Cerebellar nuclear complex (tissue), 1 donor: ENCODE measurements around the gene MON2.
A peak's percentile ranks its signal among the peaks of the same experiment; 100 is the strongest.

Source experiments
- DNase-seq, 2 experiments: peaks; one replicate each; lab custom pipeline; 2025; lab: John Stamatoyannopoulos, UW

Gene MON2

DNA sequence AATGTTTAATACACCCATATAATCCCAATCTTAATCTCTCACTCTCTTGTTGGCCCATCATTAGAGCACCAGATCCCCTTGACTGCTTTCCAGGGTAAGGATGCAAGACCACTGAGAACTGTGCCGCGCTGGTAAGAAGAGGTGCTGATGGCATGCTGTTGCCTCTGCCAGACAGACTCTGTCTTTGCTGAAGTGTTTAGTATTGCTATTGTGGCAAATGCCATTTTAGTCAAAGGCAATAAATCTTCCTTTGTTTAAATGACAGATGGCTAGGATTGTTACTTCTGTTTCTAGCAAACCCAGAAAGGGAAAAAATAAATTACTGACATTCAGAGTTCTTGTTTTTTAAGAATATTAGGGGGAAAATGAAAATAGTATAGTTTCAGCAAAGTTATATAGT is 152.3 kb downstream of the MON2 start:
- no peak for DNase-seq

DNA sequence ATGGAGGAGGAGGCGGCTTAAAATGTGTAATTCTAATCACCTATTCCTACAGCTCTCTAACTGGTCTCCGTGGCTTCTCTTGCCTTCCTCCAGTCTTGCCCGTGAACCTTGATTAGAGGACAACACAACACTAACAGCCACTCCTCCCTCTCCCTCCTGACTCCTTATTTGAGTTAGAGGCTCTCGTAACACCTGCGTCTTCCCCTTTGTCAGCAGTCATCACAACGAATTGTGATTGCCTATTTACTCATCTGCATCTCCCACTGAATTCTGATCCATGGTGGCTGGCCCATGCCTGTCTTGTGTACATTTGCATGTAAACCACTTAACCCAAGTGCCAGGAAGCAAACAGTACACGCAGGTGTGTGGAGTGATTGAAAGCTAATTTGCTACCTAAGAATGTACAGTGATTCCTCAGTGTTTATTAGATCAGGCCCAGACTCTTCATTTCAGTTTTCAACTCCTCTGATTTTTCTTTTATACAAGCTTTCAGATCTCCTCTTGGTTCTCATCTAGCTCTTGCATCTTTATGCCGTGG is 154.5 kb downstream of the MON2 start:
- no peak for DNase-seq

DNA sequence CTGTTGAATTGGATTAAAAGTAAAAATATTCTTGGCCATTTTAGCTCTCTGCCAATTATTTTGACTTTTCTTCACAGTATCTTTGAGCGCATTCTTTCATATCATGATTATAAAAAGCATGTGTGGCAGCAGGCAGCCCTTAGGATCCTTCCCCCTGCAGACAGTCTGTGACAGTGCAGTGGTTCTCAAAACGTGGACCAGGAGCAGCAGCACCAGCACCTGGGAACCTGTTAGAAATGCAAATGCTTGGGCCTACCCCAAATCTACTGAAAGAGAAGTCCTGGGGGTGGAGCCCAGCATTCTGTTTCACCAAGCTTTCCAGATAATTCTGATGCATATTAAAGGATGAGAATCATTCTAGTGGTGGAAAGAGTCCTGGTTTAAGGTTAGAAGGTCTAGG is 155.6 kb downstream of the MON2 start:
- no peak for DNase-seq

DNA sequence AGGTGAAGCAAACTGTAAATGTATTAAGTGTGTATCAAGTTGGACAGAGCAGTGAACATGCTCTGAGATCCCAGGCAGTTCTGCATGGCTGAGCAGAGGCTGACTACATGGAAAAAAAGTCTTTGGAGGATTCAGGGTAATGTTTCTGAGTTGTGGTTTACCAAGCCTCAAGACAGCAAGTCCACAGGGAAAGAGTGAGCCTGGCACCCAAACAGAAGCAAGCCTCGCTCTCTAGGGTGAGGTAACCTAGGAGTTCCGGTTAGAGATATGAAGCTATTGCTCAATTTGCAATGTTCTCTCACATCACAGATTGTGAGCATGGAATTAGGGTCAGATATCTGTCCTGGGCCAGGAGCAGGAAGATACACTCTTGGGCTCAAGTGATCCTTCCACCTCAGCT is 158.6 kb downstream of the MON2 start:
- DNase-seq, result no peak

DNA sequence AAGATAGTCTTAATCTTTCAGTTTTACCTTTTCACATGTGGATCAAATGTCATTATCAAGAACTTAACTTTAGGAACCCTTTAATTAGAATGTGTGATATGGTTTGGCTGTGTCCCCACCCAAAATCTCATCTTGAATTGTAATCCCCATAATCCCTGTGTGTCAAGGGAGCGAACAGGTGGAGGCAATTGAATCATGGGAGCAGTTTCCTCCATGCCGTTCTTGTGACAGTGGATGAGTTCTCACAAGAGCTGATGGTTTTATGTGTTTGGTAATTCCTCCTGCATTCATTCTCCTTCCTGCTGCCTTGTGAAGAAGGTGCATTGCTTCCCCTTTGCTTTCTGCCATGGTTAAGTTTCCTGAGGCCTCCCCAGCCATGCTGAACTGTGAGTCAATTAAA is 160.6 kb downstream of the MON2 start:
- no peak for DNase-seq

DNA sequence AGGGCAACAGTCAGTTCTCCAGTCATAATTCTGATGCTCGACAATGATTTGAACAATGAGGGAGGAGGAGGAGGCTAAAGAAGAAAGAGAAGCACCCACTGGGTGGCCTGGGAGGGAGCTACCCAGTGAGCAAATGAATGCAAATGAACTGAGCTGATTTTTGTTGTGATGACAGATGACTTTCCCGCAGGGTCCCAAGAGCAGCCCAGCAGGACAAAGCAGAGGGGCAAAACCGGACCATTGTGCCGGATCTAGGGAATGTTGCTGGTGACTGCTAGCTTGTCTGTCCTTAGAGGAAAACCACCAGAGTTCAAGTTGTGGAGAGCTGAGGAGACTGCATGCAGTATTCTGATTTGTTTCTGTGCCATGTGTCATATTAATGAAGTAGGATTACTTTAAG is 162.8 kb downstream of the MON2 start:
- no peak for DNase-seq

DNA sequence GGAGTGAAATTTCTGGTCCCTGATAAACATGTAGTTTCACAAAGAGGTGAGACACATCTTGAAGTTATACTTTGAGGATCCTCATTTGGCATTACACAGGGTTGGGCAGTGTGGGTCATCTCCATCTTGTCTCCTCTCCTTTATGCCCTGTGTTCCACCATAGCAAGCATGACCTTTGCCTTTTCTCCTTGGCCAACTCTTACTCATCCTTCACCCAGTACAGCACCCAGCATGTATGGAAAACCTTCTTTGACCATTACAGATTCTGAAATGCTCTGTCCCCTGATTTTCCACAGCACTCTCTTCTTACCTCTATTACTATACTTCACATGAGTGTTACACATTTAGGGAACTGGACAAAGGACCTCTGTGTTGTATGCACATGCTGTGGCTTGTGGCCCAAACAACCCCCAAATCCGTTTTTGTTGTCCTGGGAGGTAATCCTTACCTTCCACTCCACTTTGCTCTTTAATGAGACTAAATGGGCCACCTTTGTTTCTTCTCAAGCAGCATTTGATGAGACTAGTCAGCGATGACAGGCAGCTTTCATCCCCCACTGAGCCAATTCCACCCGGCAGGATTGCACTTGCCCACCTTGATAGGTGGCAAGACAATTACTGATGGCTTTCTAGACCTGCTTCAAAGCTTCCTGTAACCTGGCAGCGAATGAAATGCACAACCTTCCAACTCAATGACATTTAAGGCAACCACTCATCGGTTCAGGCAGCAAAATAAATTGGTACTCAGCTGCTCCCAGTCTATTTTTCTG is 163.5 kb downstream of the MON2 start:
- DNase-seq, result no peak

DNA sequence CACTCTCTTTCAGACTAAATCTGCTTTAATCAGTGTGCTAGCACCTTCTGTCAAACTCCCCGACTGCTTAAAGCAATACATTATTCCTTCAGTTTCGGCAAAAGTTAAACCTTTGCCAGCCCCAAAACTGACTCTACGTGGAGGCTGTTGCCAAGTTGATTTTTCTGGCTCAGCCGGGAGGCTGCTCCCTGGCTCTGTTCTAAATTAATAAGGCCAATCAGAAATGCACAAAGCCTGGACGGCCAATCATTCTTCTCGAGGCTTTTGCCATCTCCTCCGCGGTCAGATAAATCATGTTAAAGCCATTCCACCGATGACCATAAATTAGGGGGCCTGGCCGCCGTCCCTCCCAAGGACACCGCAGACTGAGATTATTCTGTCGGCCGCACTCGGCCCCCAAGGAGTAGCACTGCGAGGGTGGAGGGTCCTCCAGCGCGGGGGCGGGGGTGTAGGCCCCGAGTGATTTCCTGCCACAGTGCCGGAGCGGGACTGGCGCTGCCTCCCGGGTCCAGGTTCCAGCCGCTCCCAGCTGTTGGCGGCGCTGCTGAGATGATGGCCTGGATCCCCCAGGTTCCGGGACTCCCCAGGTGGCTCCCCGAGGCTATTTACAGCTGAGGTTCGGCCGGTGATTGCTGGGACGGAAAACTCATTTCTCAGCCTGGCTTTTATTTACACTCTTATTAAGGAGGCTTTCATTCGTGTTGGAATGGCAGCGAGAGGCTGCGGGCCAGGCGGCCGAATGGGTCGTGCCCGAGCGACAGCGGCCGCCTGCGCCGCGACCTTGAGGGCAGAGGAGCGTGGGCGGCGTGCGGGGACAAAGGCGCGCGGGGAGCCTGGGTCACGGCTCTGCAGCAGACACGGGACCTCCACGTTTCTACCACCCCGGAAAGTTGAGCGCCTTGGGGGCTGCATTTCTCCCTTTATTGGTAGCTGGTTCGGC is 165.1 kb downstream of the MON2 start:
- peak; percentile 28 to 79 for DNase-seq

DNA sequence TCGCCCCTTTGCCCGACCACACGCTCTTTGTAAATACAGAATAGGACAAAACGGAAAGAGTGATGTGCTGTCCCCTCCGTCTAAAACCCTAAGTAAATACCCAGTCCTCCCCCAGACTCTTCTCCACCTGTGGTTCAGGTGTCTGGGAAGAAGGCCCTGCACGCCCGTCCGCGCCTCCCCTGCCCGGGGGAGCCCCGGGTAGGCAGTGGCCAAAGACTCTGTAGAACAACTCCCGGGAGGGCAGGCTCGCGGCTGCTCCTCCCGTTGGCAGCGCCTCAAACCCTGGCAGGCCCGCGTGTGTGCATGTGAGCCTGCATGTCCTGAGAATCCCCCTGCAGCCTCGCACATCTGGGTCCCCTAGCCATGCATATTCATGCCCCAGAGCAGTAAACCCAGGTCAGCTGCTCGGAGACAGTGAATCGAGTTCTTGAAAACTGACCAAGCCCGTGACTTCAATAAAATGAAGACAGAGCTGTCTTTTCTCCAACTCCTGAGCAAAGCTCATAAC is 165.8 kb downstream of the MON2 start:
- no peak for DNase-seq

DNA sequence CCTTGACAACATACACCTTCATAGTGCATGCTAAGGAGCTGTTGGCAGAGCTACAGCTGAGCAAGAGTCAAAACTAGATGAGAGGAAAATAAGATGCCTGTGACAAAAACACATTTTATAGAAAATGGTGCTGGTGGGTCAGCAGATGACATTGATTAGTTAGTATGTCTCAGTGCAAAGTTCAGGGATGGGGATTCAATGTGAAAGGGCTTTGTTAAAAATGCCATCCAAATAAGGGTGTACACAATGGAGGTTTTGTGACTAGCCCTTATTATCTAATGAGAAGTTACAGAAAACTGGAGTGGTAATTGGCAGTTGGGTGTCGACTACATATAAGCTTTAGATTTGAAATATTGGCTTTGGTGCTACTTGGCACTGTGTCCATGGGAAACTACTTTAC is 169.0 kb downstream of the MON2 start:
- DNase-seq, result no peak

DNA sequence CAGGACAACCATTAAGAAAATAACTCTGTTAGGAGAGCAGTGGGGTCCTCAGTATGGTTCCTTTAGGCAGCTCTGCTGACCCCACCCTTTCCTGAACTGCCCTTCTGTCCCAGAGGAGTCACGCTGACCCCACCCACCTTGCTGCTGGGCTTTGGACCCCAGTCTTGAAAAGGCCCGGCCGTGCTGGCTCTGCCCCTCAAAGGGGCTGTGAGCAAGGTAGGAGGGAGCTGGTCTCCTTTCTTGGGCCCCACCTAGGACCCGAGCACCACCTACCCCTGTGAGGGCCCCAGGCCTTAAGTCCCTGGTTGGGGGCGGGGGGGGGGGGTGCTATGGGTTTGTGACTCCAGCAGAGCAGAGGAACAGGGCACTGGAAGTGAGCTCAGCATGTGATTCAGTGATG is 171.1 kb downstream of the MON2 start:
- no peak for DNase-seq

DNA sequence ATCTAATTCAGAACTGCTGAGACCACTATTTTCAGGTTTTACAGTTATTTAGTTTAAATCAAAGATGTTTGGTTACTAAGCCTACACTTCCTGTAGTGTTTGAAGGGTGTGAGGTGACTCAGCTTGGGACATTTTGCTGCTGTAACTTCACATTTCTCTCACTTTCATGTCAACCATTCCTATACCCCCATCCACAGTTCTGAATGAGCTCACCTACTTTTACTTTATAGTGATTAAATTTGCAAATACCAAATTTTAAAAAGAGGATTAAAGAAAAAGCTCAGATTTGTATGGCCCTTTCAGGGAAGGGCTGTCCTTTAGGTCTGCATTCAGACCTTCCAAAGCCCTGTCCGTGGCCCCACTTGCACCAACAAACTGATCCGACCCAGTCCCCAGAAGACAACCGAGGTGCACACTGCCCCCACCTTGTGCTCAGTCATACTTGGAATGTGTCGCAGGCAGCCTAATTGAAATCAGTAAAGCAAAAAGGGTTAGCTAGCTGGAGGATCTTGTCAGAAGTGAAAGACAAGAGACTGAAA is 174.4 kb downstream of the MON2 start:
- no peak for DNase-seq

DNA sequence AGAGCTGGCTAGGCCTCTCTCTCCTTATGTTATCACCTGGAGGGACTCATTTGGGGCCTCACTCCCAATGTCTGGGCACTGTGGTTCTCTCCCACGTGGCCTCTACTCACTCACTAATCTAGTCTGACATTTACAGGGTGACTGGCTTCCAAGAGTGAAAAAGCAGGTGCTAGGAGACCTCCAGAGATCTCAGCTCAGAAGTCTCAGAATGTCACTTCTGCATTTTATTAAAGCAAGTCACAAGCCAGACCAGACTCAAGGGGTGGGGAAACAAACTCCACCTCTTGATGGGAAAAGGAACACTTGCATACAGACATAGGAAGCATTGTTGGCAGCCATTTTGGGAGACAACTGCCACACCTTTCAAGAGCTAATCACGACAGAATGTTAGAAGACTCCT is 175.9 kb downstream of the MON2 start:
- DNase-seq, result no peak

DNA sequence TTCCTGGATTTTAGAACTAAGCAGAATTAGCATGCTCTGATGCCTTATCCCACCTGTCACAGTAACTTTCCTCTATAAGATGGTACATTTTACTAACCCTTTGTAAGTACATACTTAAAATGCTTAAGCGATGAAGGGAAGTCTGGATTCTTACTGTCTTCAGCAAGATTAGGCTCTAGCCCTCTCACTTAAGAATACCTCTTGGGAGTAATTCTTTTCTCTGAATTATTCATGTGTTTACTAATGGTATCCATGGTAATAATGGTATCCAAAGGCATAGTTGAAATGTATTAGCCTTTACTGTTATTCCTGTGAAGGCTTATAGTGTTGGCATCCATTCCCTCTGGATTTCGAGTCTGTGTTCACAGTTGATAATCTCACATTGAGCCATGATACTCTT is 176.9 kb downstream of the MON2 start:
- no peak for DNase-seq

DNA sequence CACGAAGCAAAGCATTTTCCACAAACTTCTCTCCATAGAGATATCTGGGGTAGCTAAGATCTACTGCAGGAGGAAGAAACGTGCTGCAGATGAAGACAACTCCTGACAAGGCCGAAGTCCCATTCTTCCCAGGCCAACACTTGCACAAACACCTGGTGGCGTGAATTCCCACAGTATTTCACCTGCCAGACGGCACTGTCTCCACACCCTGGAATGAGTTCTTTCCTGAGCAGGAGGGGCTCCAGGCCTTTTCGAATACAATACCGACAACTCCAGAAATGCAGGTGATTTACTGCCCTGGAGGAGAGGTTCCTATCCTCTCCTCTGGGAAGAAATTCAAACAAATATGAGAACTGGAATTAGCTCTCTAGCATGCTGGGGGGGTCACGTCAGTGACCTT is 179.9 kb downstream of the MON2 start:
- no peak for DNase-seq

DNA sequence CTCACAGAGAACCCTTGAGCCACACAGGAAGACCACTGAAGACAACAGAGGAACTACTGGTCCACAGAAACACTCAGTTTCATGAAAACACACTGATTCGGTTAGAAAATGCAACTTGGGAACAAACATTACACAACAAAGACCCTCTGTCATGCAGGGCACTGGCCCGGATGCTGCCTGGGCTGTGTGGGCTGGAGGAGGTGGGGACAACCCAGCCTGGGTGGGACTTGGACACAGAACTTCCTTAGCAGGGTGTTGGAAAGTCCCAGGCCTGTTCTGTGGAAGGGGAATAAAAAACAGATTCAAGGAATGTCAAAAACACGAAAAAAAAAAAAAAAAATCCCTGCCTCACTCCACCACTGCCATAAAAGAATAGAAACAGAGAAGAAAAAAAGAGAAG is 181.0 kb downstream of the MON2 start:
- no peak for DNase-seq

DNA sequence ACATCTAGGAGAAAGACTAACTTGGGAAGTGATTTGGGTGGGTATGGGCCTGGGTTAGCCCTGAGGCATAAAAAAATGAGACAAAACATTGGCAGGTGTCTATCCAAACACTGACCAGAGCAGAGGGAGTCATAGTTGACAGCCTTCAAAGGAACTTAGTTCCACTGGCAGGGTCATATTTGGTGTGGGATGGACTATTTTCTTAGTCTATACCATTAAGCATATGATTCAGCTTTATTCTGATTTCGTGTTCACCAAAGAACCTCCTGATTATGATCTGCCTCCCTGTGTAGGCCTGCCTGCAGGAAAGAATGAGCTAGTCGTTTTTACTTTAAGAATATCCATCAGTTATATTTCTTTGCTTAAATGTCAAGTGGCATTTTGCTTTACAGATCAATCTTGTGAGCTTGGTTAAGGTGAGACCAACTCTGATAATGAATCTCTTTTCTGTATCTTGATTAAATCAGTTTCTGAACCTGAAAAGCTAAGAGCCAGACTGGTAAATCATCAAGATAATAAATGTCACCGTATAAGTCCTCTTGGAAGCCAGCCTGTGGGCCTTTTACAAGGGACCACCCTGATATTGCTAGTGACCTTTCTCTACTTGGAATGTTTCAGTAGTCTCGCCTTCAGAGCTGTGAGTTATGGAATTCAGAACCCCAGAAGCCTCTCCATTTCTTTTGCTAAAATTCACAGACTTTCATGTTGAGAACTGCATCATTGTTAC is 182.9 kb downstream of the MON2 start:
- no peak for DNase-seq
